ENCODE measurements around the gene DEFB128.
"Not testable (repeated sequence)": the region's sequence is repeated elsewhere in the genome, so short reads cannot be mapped to it uniquely, and the experiment has no call there.

The DEFB128 gene

DNA sequence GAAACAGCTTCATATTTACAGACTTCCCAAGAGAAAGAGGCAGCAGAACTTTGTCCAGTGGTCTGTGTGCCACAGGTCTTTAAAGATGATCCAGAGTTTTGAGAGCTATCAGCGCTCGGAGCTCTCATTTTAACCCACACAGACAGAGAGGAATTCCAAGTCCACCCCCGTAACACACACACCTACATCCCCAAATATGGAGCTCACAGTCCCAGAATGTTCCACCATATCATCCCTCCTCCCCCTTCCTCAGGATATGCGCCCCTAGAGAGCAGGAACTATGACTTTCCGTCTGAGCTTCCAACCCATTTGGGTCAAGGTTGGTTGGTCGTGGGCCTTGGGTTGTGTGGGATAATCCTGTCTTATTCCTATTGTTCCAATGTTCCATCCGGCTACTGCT, at the start of gene DEFB128:
DEFB128 (minus strand) TSS at position 101 of the 400 bp plus-strand sequence; CDS start at position 13, 88 bp downstream.
- no peak for DNase-seq

GRCh38 chr20:237929-238328, 48.4 kb upstream of the DEFB128 start:
- no peak for DNase-seq

GRCh38 chr20:237489-237888, 48.0 kb upstream of the DEFB128 start:
- no peak for DNase-seq

DNA sequence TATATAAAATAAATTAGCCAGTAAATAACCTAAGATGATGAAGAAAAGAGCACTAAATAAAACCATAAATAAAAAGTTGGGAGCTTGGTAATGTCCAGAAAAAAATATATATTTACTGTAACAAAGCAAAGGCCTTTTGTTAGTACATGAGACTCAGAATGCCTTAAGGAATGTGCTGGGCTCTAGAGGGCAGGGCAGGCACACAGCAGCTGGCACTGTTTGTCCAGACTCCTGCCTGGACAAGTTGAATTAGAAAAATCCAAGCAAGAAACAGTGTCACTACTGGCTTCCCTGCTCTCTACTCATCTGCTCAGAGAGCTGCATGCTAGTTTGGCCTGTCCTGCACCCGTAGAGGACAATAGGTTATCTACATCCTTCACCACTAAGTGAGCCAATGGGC, 46.4 kb upstream of the DEFB128 start:
- DNase-seq, result peak in 1 of 2 experiments; percentile 15

DNA sequence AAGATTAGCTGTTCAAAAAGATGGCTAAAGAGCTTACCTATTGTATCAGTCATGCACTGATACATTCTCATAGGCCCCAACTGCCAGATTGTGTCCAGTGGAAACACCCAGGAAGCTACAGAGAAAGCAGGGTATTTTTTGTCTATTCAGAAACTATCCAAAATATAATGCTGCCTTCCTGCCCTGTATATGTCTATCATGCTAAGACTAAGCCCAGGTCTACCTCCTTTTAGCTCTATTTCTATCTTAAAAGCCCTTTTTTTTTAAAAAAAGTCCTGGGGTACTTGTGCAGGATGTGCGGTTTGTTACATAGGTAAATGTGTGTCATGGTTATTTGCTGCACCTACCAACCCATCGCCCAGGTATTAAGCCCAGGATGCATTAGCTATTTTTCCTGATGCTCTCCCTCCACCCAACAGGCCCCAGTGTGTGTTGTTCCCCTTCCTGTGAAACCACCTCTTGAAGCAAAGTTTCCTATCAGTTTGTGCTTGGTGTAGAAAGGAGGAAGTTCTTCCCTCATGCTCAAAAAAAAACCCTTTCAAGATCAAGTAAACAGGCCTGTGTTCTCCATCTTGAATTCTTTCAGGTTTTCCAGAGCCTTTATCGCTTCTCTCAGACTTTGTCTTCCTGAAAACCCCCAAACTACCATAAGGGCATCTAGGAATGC, 38.1 kb upstream of the DEFB128 start:
- DNase-seq, result no peak

- DNase-seq, result no peak
Measured at GRCh38 chr20:226958-227357, 37.4 kb upstream of the DEFB128 start, which contains the start of gene DEFB129. DEFB129 (plus strand) TSS chr20:227258; CDS start chr20:227289, 31 bp downstream.

DNA sequence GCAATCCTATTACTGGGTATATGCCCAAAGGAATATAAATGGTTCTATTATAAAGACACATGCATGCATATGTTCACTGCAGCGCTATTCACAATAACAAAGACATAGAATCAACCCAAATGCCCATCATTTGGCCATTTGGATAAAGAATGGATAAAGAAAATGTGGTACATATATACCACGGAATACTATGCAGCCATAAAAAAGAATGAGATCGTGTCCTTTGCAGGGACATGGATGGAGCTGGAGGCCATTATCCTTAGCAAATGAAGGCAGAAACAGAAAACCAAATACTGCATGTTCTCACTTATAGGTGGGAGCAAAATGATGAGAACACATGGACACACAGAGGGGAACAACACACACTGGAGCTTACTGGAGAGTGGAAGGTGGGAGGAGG, 36.4 kb upstream of the DEFB128 start:
- DNase-seq, result not testable (repeated sequence)

GRCh38 chr20:221258-221830, 31.8 kb upstream of the DEFB128 start:
- DNase-seq, result no peak

- DNase-seq, result peak; percentile 41 to 43
Measured at GRCh38 chr20:219290-220115, 30.0 kb upstream of the DEFB128 start.

DNA sequence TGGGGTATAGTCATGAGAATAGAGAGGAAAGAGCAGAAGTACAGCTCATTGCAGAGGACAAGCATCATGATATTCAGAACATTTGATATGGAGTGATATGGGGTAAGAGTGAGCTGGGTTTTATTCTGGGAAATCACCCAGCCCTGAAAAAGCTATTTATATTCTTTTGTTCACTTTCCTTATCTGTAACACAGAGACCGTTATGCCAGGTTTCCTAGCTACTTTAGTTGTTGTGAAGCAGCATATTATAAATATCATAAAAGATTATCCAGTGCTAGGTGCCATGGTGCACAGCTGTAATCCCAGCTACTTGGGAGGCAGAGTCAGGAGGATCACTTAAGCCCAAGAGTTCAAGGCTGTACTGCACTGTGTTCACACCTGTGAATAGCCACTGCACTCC, 27.8 kb upstream of the DEFB128 start:
- no peak for DNase-seq

DNA sequence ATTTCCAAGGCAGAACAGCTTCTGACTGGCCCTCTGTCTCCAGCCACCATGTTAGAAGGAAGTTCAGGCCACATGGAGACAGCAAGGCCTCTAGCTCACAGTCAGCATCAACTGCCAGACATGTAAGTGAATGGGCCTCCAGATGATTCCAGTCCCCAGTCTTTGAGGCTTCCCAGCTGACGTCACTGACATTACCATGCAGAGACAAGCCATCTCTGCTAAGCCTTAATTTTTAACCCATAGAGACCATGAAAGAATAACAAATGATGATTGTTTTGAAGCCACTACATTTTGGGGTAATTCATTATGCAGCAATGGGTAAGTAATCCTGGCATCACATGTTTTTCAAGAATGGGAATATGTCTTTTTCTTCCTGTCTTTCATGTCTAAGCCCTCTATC, 26.3 kb upstream of the DEFB128 start:
- DNase-seq, result no peak

- DNase-seq, result no peak
Measured at GRCh38 chr20:214383-214782, 24.9 kb upstream of the DEFB128 start.

DNA sequence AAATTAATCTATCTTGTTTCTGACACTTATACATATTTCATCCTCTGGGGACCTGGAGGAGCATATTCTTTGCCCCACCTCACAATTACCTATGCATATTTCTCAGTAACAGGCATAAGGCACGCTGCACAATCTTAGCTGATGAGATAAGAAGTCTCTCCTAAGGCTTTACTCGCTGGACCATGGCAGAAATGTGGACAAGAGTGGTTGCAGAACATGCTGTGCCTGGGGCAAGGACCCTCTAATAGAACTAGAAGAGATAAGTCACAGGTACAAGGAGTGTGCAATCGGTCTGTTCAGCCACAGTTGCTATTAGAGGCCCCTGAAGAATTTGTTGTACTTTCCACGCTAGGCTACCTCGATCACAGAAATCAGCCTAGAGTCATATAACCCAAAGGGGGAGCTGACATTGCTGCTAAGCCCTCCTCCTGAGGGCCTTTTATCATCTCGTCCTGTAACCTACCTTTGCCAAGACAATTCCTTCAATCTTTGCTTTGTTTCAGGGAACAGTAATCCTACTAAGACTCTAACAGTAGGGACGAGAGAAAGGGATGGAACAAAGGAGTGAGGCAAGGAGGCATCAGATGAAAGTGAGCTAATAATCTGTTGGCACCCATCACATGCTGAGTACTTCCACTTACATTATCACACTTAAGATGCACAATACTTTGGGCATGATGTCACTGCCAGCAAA, 21.4 kb upstream of the DEFB128 start:
- DNase-seq, result no peak

DNA sequence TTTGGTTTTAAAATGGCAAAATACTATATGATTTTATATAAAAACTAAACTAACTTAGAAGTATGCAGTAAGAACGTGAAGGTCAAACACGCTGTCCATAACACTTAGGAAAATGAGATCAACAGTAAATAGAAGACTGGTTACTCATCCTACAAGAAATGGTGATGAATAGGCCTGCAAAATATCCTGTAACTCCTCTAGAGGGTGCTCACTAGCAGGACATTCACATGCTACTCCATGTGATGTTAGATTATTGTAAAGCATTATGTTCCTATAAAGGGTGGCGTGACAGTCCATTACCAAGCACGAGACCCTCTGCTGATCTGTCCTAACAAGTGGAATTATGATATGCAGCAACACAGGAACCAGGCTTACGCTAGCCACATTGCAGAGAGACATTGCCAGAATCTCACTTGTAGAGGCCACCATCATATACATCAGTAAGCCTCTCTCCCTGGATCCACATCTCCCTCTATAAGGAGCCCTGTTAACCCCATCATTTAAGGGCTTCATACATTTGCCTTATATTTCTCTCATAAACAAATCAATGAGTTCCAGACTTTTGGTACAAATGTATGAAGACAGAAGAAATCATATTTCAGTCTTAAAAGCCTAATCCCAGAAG, 19.5 kb upstream of the DEFB128 start:
- peak; percentile 37 to 73 for DNase-seq

DNA sequence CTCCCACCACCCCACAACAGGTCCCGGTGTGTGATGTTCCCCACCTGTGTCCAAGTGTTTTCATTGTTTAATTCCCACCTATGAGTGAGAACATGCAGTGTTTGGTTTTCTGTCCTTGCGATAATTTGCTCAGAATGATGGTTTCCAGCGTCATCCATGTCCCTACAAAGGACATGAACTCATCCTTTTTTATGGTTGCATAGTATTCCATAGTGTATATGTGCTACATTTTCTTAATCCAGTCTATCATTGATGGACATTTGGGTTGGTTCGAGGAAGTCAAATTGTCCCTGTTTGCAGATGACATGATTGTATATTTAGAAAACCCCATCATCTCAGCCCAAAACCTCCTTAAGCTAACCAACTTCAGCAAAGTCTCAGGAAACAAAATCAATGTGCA, 14.1 kb upstream of the DEFB128 start:
- DNase-seq, result not testable (repeated sequence)

DNA sequence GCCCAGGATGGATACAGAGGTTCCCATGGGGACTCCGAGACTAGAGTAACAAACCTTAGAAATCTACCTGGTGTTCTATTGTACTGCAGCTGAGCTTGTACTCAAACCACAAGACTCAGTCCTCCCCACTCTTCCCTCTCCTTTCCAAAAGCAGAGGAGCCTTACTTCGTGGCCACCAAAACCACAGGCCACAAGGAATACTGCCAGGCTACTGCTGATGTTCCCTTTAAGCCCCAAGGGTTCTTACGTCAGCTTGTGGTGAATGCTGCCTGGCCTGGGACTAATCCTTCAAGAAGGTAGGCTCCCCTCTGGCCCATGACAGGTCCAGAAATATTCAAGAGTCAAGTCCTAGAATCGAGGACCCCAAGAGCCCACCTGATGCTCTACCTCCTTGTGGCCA, 10.5 kb upstream of the DEFB128 start:
- DNase-seq, result no peak

DNA sequence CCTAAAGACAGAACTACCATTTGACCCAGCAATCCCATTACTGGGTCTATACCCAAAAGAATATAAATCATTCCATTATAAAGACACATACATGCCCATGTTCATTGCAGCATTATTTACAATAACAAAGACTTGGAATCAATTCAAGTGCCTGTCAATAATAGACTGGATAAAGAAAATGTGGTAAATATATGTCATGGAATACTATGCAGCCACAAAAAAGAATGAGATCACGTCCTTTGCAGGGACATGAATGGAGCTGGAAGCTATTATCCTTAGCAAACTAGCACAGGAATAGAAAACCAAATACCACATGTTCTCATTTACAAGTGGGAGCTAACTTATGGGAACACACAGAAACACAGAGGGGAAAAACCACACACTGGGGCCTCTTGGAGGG, 8.7 kb upstream of the DEFB128 start:
- DNase-seq, result no peak

- DNase-seq, result no peak
Measured at GRCh38 chr20:187733-188132, 1.8 kb downstream of the DEFB128 start.

GRCh38 chr20:184288-184687, 5.2 kb downstream of the DEFB128 start:
- DNase-seq, result no peak

DNA sequence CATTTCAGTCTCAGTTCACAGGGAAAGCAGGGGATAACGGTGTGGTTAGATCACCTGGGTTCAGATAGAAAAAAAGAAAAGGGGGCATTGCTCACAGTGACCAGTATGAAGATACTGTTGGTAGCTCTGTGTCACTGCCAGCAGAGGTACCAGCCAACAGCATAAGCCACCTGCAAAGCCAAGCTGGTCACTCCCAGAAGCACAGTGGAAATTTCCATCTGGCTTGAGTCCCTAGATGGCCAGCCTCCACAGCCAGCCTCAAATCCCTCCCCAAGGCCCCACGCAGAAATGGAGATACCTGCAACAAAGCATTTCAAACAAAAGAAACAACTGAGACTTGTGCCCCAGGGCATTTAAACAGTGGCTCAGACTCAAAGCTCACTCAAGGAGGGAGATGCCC, 20.6 kb downstream of the DEFB128 start:
- no peak for DNase-seq

- DNase-seq, result no peak
Measured at GRCh38 chr20:164618-165017, 24.9 kb downstream of the DEFB128 start.

DNA sequence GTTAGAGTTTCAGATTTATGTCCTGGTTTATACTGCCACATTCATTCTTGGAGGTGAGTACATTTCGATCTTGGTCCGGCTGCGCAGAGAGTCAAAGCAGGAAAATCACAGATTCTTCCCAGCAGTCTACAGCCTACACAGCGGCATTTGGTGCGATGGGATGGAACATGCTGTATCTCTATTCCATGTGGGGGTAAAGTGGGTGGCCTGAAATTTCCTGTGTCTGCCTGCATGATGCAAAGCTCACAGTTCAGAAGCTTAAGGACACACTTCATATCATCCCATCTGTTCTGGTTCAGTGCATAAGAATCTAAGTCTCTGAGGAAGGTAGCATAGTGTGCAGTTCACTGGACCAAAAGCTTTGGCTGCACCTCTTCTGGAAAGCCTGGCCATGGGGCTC, 32.4 kb downstream of the DEFB128 start, which contains the start of gene DEFB127:
DEFB127 (plus strand) TSS at position 301 of the 400 bp plus-strand sequence; CDS start at position 392, 91 bp downstream.
- no peak for DNase-seq

DNA sequence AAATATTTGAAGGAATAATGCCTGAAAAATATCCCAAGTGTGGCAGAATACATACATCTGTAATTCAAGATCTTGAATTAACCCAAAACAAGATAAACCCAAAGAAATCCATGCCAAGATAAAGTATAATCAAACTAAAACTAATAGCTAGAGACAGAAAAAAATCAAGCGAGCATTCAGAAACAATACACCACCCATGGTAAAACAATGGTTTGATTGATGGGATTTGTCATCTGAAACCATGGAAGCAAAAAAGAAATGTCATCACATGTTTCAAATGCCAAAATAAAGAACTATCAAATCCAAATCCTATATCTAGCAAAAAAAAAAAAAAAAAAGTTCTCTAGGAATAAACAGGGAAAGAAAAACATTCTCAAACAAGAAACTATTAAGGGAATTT, 37.4 kb downstream of the DEFB128 start:
- DNase-seq, result no peak

Measured in SHP77 (cell line).